ENCODE measurements around the gene TRAPPC11. TPM values are rescaled to one million over a fixed set of nuclear protein-coding genes. Genes with fewer than 3 reads are reported as not detected.
A peak's percentile ranks its signal among the peaks of the same experiment; 100 is the strongest.
"Not testable (repeated sequence)": the region's sequence is repeated elsewhere in the genome, so short reads cannot be mapped to it uniquely, and the experiment has no call there.

The TRAPPC11 gene
- total RNA-seq, 1 donor from 2014 or later = 38.6 TPM

DNA sequence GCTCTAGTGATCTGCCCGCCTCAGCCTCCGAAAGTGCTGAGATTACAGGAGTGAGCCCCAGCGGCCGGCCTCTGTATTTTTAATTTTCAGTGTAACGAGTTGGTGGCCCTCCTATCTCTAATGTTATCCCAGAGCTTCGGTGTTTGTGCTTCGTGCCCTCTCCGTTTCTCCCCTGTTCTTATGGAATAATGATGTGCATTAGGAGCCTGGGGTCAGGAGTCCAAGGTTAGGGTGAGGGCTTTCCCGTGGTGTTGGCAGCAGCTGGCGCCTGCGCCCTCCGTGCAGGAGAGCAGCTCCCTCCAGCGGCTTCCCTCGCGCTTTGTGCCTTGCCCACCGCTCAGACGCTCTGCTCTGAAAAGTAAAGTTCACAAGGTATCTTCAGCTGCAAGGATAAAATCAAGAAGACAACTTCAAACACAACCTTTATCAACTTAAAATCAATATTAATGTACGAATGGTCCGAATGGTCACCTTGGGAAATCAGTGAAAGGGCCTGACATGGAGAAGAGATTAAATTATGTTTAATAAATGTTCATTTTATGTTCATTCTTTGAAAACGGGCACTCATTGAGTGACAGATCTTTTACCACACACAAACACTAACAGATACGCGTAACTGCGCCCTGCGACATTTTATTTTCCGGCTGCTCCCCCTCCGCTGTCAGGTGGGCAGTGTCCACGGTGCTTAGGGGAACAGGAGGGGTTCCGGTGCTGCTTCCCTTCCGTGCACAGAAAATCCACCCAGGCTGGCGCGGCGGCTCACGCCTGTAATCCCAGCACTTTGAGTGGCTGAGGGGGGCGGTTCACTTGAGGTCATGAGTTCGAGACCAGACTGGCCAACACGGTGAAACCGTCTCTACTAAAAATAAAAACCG lies 62.4 kb downstream of the TRAPPC11 start:
- H3K9me3 ChIP-seq = no peaks in the 10 kb centered on the region
- H3K27ac ChIP-seq = no peak overlapping the region
- intact Hi-C loops (cut with DNase I) = no loop called here
- no peaks in the 10 kb centered on the region for H3K36me3 ChIP-seq
- ATAC-seq (peak; percentile 84), DNase-seq (peak; percentile 80)
- peak overlapping the region; percentile 64 for H3K4me3 ChIP-seq
- TF ChIP-seq, protein P1, sequence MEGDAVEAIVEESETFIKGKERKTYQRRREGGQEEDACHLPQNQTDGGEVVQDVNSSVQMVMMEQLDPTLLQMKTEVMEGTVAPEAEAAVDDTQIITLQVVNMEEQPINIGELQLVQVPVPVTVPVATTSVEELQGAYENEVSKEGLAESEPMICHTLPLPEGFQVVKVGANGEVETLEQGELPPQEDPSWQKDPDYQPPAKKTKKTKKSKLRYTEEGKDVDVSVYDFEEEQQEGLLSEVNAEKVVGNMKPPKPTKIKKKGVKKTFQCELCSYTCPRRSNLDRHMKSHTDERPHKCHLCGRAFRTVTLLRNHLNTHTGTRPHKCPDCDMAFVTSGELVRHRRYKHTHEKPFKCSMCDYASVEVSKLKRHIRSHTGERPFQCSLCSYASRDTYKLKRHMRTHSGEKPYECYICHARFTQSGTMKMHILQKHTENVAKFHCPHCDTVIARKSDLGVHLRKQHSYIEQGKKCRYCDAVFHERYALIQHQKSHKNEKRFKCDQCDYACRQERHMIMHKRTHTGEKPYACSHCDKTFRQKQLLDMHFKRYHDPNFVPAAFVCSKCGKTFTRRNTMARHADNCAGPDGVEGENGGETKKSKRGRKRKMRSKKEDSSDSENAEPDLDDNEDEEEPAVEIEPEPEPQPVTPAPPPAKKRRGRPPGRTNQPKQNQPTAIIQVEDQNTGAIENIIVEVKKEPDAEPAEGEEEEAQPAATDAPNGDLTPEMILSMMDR (IDR thresholded peaks at IDR 0.05) = peak; percentile 63
- no peaks in the 10 kb centered on the region for H3K27me3 ChIP-seq (ENCODE audit: low read depth)
- peaks cover 16% of the 10 kb centered on the region for H3K4me1 ChIP-seq

DNA sequence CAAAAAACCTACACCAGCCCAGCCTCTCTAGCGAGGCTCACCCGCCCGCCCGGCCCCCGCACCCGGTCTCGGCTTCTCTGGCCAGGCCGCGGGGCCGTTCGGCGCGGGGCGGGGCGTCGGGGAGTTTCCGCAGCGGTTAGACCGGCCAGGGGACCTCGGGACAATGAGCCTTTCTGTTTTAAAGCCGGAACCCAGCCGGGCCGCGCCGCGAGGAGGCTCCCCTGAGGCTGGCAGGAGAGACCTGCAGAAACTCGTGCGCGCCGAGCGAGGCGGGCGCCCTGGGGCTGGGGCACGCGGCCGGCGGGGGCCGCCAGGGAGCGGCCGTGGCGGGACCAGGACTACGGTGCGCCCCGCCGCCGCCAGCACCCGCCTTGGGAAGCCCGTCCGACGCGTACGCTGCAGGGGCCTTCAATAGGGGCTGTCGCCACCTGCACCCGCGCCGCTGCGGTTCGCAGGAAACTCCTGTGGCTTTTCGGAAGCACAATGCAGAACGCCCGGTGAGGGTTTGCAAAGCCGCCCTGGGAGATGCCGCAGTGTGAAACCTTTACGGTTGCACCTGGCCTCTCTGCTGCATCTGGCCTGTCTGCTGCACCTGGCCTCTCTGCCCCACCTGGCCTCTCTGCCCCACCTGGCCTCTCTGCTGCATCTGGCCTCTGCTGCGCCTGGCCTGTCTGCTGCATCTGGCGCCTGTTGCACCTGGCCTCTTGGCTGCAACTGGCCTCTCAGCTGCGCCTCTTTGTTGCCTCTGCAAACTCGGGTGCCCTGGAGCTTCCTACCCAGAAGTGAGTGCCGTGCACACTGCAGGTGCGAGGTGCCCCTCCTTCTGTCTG lies 63.9 kb downstream of the TRAPPC11 start:
- DNase-seq (peak; percentile 76), ATAC-seq (peak; percentile 80 to 89)
- intact Hi-C loops (cut with DNase I) = no loop called here
- H3K27ac ChIP-seq = peak overlapping the region; percentile 64
- peak overlapping the region; percentile 64 for H3K4me3 ChIP-seq
- no peaks in the 10 kb centered on the region for H3K36me3 ChIP-seq
- peaks cover 16% of the 10 kb centered on the region for H3K4me1 ChIP-seq
- no peaks in the 10 kb centered on the region for H3K27me3 ChIP-seq (ENCODE audit: low read depth)
- TF ChIP-seq, protein P1 (IDR thresholded peaks at IDR 0.05) = no peak
- H3K9me3 ChIP-seq = no peaks in the 10 kb centered on the region

DNA sequence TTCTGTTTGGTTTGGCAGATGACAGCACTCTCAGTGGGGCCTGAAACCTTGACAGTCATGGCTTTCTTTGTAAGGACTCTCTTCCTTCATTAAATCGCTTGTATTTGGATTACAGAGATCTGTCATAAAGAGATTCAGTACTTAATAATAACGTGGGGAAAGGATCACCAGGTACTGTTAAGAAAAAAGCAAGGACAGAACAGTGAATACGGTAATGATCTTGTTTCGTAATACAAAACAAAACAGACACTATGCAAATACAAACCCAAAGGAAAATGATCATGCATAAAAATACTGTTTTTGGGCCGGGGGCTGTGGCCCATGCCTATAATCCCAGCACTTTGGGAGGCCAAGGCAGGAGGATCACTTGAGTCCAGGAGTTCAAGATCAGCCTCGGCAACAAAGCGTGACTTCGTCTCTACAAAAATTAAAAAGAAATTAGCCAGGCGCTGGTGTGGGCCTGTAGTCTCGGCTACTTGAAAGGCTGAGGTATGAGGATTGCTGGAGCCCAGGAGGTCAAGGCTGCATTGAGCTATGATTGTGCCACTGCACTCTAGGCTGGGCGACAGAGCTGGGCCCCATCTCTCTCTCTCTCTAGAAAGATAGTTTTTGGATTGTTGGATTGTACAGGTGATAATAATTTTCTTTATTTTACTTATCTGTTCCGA lies 64.6 kb downstream of the TRAPPC11 start:
- ATAC-seq (no peak), DNase-seq (no peak)
- H3K36me3 ChIP-seq = no peaks in the 10 kb centered on the region
- no peaks in the 10 kb centered on the region for H3K27me3 ChIP-seq (ENCODE audit: low read depth)
- H3K9me3 ChIP-seq = no peaks in the 10 kb centered on the region
- peak overlapping the region; percentile 64 for H3K4me3 ChIP-seq
- TF ChIP-seq, protein P1 (IDR thresholded peaks at IDR 0.05) = no peak
- intact Hi-C loops (cut with DNase I) = no loop called here
- peaks cover 16% of the 10 kb centered on the region for H3K4me1 ChIP-seq
- H3K27ac ChIP-seq = no peak overlapping the region

DNA sequence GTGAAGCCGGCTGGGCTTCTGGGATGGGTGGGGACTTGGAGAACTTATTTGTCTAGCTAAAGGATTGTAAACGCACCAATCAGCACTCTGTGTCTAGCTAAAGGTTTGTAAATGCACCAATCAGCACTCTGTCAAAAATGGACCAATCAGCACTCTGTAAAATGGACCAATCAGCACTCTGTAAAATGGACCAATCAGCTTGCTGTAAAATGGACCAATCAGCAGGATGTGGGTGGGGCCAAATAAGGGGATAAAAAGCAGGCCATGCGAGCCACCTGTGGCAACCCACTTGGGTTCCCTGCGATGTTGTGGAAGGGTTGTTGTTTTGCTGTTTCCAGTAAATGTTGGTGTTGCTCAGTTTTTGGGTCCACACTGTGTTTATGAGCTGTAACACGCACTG lies 66.5 kb downstream of the TRAPPC11 start:
- H3K4me1 ChIP-seq = peaks cover 16% of the 10 kb centered on the region
- H3K4me3 ChIP-seq; H3K9me3 ChIP-seq; H3K27me3 ChIP-seq (ENCODE audit: low read depth); ATAC-seq; H3K36me3 ChIP-seq; H3K27ac ChIP-seq; DNase-seq; intact Hi-C loops (cut with DNase I): not testable (repeated sequence)

DNA sequence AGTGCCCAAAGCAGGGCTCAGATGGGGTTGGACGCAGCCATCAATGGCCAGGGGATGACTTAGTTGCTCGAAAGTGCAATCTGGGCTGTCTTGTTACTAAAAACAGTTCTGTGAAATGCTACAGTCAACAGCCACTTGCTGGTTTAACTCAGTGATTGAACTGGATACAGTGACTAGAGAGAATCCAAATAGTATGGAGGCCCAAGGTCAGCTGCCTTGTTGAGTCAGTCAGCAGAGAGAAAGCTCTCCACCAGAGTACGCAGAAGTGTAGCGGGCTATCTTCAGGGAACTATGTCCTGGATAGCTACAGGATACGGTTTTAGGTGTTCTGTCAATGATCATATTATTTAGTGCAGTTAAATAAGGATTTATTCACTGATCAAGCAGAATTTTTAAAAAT lies 68.4 kb downstream of the TRAPPC11 start:
- ATAC-seq = no peak
- H3K4me1 ChIP-seq = peaks cover 8% of the 10 kb centered on the region
- no peaks in the 10 kb centered on the region for H3K9me3 ChIP-seq

More for the DNA sequence above, 68.4 kb downstream of the TRAPPC11 start:
- H3K27ac ChIP-seq = no peak overlapping the region
- no peak overlapping the region for H3K4me3 ChIP-seq
- DNase-seq = no peak
- H3K36me3 ChIP-seq = no peaks in the 10 kb centered on the region
- intact Hi-C loops (cut with DNase I) = no loop called here
- no peaks in the 10 kb centered on the region for H3K27me3 ChIP-seq (ENCODE audit: low read depth)
- TF ChIP-seq, protein P1 (IDR thresholded peaks at IDR 0.05) = no peak
